HG02678 (cell line): ENCODE data around the gene RTN3.
A peak's percentile ranks its signal among the peaks of the same experiment; 100 is the strongest.
"Not testable (repeated sequence)": the region's sequence is repeated elsewhere in the genome, so short reads cannot be mapped to it uniquely, and the experiment has no call there.

Experiments
- ATAC-seq: cut with Tn5 transposase; IDR thresholded peaks from one replicate; pipeline ENCODE4 v1.9.1; 2021; ENCODE audit warnings: mild to moderate bottlenecking, moderate library complexity; ENCODE audit not compliant: unreplicated experiment

RTN3 gene

GRCh38 chr11:63681321-63682065 is at the start of gene RTN3:
TSS of gene RTN3 (plus strand) at chr11:63681500. CDS start at chr11:63681637, 137 bp downstream.
- peak; percentile 88 for ATAC-seq

GRCh38 chr11:63635762-63636465 is 45.4 kb upstream of the RTN3 start:
- no peak for ATAC-seq

- ATAC-seq: not testable (repeated sequence)
Measured at GRCh38 chr11:63638436-63638835, 42.9 kb upstream of the RTN3 start.

- ATAC-seq: no peak
Measured at GRCh38 chr11:63639199-63639832, 42.0 kb upstream of the RTN3 start.

- no peak for ATAC-seq
Measured at GRCh38 chr11:63641727-63642126, 39.6 kb upstream of the RTN3 start.

GRCh38 chr11:63643205-63643604 is 38.1 kb upstream of the RTN3 start:
- ATAC-seq: no peak

- ATAC-seq: no peak
Measured at GRCh38 chr11:63652671-63653070, 28.6 kb upstream of the RTN3 start.

GRCh38 chr11:63660972-63661371 is 20.3 kb upstream of the RTN3 start:
- ATAC-seq: no peak

GRCh38 chr11:63663809-63664208 is 17.5 kb upstream of the RTN3 start:
- ATAC-seq: no peak

GRCh38 chr11:63666874-63667273 is 14.4 kb upstream of the RTN3 start:
- ATAC-seq: no peak

GRCh38 chr11:63667995-63668795 is 13.1 kb upstream of the RTN3 start:
- no peak for ATAC-seq

- no peak for ATAC-seq
Measured at GRCh38 chr11:63670096-63670432, 11.2 kb upstream of the RTN3 start.

GRCh38 chr11:63670433-63671321 is 10.6 kb upstream of the RTN3 start:
- peak; percentile 38 for ATAC-seq

GRCh38 chr11:63671322-63672155 is 9.8 kb upstream of the RTN3 start, which contains the start of gene ATL3:
TSS of gene ATL3 (minus strand) at chr11:63671376. CDS start at chr11:63671335, 41 bp downstream.
- ATAC-seq: peak; percentile 92

GRCh38 chr11:63672156-63672463 is 9.2 kb upstream of the RTN3 start:
- no peak for ATAC-seq

- no peak for ATAC-seq
Measured at GRCh38 chr11:63672936-63673539, 8.3 kb upstream of the RTN3 start.

- ATAC-seq: no peak
Measured at GRCh38 chr11:63673579-63673978, 7.7 kb upstream of the RTN3 start.

GRCh38 chr11:63680834-63681320 is 423 bp upstream of the RTN3 start:
- ATAC-seq: no peak
